Measurements from ENCODE around the gene HSPD1.

The HSPD1 gene

GRCh38 chr2:197437380-197437779 is 62.3 kb downstream of the HSPD1 start:
- no peak for DNase-seq (ENCODE audit: low read depth, low spot score)
